GM11168 (cell line): ENCODE measurements around the gene VPS25.
"Not testable (repeated sequence)": the region's sequence is repeated elsewhere in the genome, so short reads cannot be mapped to it uniquely, and the experiment has no call there.

Source experiments
- in situ Hi-C: fragments of 300-500 bp; cut with MboI; formaldehyde crosslinking; loops from one replicate; pipeline ENCODE4 v1.12.0; 2022; ENCODE audit warnings: low sequenced_read_pairs; ENCODE audit not compliant: unreplicated experiment

Gene VPS25

GRCh38 chr17:42773290-42774035 lies at the start of gene VPS25:
Gene VPS25 (plus strand): TSS chr17:42773449. CDS start chr17:42773476, 27 bp downstream.
- in situ Hi-C loops = no loop called here

GRCh38 chr17:42723636-42724035 lies 49.6 kb upstream of the VPS25 start:
- in situ Hi-C loops = no loop called here

GRCh38 chr17:42725143-42725542 lies 48.1 kb upstream of the VPS25 start:
- in situ Hi-C loops = no loop called here

GRCh38 chr17:42740699-42741098 lies 32.5 kb upstream of the VPS25 start:
- in situ Hi-C loops = no loop called here

DNA sequence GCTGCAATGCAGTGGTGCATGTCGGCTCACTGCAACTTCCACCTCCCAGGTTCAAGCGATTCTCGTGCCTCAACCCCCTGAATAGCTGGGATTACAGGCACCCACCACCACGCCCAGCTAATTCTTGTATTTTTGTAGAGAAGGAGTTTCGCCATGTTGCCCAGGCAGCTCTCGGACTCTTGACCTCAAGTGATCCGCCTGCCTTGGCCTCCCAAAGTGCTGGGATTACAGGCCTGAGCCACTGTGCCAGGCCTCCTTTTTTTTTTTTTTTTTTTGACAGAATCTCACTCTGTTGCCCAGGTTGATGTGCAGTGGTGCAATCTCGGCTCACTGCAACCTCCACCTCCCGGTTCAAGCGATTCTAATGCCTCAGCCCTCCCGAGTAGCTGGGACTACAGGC lies 30.3 kb upstream of the VPS25 start:
- in situ Hi-C loops = not testable (repeated sequence)

DNA sequence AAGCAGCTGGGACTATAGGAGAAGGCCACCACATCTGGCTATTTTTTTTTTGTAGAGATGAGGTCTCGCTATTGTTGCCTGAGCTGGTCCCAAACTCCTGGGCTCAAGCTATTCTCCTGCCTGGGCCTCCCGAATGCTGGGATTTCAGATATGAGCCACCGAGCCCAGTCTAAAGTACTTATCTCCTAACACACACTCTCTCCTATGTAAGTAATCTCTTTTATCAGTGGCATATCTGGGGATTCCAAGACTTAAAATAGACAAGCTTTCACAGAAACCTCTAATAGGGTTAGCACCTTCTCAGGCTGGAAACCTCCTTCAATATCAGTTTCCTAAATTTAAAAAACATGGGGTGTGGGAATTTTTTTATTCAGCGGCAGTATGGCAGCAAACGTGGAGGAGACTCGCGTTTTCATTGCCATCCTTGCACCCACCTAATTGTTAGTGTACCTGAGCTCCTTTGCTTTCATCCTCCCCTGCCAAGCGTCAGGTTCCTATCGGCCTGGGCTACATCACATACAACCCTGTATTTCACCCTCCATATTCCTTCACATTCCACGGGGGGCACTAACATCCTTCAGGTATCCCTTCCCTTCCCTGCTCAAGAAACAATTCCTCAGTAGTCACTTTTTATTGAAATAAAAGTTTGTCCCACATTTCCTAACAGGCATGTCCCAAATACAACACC lies 29.5 kb upstream of the VPS25 start:
- in situ Hi-C loops = no loop called here

- in situ Hi-C loops = no loop called here
Observed at GRCh38 chr17:42744283-42744805, 28.9 kb upstream of the VPS25 start.

GRCh38 chr17:42744806-42745617 lies 28.2 kb upstream of the VPS25 start, which contains the start of gene EZH1:
Gene EZH1 (minus strand): TSS chr17:42745040. CDS start chr17:42728941, 16,099 bp downstream.
- in situ Hi-C loops = no loop called here

DNA sequence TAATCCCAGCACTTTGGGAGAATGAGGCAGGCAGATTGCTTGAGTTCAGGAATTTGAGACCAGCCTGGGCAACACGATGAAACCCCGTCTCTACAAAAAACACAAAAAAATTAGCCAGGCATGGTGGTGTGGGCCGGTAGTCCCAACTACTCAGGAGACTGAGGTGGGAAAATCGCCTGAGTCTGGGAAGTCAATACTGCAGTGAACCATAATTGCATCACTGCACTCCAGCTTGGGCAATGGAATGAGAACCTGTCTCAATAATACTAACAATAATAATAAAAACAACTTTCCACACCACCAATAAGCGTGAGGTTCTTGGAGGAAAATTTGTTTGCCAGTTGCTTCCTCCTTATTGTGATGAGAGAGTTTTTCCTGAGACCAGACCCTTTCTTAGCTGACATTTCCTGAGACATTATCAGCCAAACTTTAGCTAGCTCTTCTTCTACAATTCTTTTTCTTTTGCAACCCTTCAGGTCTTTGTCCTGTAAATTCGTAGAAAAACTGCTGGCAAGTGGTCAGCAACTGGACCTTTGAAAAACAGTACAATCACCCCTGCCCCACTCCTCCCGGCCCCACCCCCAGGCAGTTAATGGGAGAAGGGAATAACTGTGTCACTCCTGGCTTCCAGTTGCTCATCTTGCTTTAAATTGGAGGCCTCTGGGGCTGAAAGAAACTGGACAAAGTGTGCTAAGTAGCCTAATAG lies 24.9 kb upstream of the VPS25 start:
- in situ Hi-C loops = no loop called here

- in situ Hi-C loops = no loop called here
Observed at GRCh38 chr17:42748908-42749798, 24.1 kb upstream of the VPS25 start.

GRCh38 chr17:42750739-42751344 lies 22.4 kb upstream of the VPS25 start:
- in situ Hi-C loops = no loop called here

- in situ Hi-C loops = no loop called here
Observed at GRCh38 chr17:42751628-42752027, 21.6 kb upstream of the VPS25 start.

- in situ Hi-C loops = no loop called here
Observed at GRCh38 chr17:42754782-42755181, 18.5 kb upstream of the VPS25 start.

- in situ Hi-C loops = loop anchor here (10.0 kb wide), 1 partner anchor 185 kb away; the partner anchor contains the start of gene PSMC3IP
Observed at GRCh38 chr17:42759982-42760651, 13.1 kb upstream of the VPS25 start.

GRCh38 chr17:42760652-42761581 lies 12.3 kb upstream of the VPS25 start, which contains the start of gene RAMP2:
Gene RAMP2 (plus strand): TSS chr17:42761227. CDS start chr17:42761262, 35 bp downstream.
- in situ Hi-C loops = loop anchor here (10.0 kb wide), 1 partner anchor 186 kb away; the partner anchor contains the start of gene PSMC3IP

- in situ Hi-C loops = loop anchor here (10.0 kb wide), 1 partner anchor 187 kb away; the partner anchor contains the start of gene PSMC3IP
Observed at GRCh38 chr17:42761638-42762037, 11.6 kb upstream of the VPS25 start.

GRCh38 chr17:42766124-42766523 lies 7.1 kb upstream of the VPS25 start:
- in situ Hi-C loops = loop anchor here (10.0 kb wide), 1 partner anchor 191 kb away; the partner anchor contains the start of gene PSMC3IP
